SHP77 (cell line): Measurements from ENCODE around the gene SFTPA1.
"Not testable (repeated sequence)": the region's sequence is repeated elsewhere in the genome, so short reads cannot be mapped to it uniquely, and the experiment has no call there.

Experiments
- DNase-seq, 2 experiments: peaks; one replicate each; lab custom pipeline; 2025; lab: John Stamatoyannopoulos, UW

The SFTPA1 gene

DNA sequence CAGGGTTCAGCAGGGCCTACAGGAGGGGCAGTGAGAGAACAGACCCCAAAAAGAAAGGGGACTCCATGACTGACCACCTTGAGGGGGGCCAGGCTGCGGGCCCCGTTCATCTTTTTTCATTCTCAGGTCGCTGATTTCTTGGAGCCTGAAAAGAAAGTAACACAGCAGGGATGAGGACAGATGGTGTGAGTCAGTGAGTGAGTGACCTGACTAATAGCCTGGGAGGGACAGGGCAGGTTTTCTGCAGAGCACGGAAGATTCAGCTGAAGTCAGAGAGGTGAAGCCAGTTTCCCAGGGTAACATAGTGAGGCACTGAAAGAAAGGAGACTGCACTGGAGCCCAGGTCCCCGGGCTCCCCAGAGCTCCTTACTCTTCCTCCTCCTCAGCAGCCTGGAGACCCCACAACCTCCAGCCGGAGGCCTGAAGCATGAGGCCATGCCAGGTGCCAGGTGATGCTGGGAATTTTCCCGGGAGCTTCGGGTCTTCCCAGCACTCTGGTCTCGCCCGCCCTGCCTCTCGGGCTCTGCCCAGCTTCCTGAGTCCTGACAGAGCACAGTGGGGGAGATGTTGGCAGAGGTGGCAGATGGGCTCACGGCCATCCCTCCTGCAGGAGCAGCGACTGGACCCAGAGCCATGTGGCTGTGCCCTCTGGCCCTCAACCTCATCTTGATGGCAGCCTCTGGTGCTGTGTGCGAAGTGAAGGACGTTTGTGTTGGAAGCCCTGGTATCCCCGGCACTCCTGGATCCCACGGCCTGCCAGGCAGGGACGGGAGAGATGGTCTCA lies 646 bp downstream of the SFTPA1 start:
- DNase-seq: not testable (repeated sequence)

DNA sequence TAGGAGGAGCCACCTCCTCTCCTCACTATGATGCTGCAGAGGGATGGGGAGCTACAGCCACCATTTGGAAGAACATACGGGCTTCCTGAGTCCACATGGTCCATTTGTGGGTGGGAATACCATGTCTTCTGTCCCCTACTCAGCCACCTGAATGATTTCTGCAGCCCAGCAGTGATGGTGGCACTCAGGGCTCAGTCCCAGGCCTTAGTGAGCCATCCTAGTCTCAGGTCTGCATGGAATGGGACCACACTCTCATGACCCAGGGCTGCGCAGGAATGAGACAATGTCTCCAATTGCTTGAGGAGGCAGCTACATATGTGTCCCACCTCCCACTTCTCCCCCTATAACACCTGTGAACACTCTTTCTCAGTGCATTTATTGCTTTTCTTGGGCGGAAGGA lies 4.8 kb downstream of the SFTPA1 start:
- DNase-seq: no peak

DNA sequence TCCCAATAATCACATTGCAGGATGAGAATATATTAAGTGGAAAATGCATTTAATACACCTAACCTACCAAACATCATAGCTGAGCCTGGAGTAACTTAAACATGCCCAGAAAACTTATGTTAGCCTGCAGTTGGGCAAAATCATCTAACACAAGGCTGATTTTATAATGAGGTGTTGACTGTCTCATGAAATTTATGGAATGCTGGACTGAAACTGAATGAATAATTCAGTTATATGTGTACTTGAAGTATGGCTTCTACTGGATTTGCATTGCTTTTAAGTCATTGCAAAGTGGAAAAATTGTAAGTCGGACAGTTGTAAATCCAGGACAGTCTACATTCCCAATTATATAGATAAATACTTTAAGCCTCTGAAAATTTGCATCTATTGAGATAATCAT lies 5.4 kb downstream of the SFTPA1 start:
- DNase-seq: no peak

DNA sequence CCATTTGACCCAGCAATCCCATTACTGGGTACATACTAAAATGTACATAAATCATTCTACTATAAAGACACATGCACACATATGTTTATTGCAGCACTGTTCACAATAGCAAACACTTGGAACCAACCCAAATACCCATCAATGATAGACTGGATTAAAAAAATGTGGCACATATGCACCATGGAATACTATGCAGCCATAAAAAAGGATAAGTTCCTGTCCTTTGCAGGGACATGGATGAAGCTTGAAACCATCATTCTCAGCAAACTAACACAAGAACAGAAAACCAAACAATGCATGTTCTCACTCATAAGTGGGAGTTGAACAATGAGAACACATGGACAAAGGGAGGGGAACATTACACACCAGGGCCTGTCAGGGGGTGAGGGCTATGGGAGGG lies 12.9 kb downstream of the SFTPA1 start:
- not testable (repeated sequence) for DNase-seq

DNA sequence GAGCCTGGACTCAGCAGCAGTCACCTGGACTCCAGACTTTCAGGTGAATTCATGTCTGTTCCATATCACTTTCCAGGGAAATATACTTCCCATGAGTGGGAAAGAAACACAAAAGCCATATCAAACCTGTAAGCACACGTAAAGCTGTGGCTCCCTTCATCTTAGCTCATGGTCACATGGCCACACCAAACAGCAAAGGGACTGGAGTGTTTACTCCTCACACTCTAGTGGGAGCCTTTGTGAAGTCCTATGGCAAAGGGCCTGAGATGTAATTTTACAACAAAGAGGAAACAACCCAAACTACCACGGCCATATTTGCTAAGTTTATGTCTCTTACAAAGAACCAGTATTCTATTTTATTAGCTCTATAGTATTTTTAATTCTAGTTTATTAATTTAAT lies 16.3 kb downstream of the SFTPA1 start:
- no peak for DNase-seq

DNA sequence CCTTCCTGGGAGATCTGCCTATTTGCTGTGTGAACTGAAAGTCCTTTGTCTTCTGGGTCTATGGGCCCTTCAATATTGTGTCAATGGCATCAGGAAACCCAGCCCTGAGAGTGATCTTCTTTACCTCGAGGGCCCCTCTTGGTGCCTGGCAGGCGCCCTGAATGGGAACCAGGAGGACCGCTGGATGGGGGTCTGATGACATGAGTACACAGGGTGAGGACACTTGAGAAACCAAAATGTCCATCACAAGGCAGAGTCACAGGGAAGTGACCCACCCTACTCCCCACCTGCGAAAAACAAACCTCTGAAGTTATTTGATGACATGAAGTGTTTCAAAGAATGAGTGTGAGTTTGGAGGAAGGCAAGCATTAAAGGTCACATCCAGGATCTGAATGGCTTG lies 17.3 kb downstream of the SFTPA1 start:
- DNase-seq: no peak

DNA sequence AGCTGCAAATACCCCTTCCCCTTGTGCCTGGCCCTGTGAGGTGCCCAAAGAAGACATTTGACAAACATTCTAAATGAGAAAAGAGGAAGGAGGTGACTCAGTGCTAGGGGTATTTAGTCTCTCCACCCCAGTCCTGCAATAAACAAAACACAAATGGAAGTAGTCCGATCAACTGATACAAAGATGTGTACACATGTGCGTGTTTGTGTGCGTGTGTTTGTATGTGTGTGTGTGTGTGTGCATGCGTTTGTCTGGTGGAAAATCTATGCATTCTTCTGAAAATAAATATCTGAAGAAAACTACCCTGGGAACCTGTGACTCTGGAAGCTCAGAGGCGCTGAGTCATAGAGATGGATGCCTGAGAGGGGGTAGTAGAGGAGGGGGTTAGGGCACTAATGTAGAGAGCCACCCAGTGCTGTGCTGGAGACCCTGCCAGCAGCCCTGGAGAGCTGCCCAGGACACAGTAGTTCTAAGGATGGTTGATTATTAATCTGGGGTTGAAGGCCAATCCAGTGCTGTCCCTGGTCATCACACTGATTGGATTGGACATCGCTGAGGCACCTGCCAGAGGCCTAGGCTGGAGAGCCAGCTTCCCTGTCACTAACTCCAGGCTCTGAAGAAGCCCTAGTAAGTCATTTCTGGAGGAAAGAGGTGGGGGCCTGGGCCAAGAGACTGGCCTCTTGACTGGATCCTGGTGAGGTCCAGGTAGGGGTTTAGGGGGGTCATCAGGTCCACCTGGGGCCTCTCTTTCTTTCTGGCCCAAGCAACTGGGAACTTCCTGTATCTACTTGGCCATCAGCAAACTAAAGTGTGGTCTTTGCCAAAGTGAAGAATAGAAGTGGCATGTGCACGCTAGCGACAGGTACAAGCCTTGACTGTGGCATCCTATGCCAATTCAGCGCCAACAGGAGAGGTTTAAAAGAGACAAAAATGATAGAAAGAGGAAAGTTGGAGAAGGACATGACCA lies 18.5 kb downstream of the SFTPA1 start:
- DNase-seq: no peak

DNA sequence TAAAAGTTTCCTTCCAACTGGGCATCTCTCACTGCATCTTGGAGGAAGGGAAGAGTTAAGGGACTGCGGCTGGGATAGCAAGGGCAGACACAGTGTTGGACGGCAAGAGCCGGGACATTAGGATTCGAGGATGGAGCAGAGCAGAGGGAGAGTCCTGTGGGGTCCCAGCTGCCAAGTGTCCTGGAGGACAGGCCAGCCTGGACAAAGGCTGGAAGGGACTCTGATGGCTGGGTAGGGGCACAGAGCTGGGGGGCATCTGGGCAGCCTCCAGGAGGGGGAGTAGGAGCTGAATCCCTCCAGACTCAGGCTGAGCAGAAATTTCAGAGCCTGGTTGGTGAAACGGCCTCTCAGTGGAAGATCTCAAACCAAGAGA lies 19.2 kb downstream of the SFTPA1 start:
- DNase-seq: no peak

DNA sequence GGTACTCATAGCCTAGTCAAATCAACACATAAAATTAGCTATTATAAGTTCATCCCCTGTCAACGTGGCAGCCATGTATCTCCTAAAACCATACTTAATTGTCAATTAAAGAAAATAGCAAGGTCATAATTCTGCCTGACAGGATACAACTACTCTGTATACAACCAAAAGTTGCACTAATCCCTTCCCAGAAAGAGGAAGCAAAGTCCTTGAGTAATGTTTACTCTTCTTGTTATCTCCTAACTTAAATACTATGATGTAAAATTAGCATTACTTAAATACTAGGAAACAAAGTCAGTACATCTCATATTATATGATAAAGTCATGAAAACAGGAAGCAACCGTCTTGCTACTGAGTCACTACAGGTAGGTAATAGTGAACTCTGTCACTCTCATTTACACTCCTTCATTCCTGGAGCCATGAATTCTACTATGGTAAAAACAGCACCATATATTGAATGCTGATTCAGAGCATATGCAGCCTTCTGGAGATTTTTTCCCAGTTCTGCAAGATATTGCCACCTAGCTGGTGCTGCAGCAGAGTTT lies 26.0 kb downstream of the SFTPA1 start:
- DNase-seq: not testable (repeated sequence)

DNA sequence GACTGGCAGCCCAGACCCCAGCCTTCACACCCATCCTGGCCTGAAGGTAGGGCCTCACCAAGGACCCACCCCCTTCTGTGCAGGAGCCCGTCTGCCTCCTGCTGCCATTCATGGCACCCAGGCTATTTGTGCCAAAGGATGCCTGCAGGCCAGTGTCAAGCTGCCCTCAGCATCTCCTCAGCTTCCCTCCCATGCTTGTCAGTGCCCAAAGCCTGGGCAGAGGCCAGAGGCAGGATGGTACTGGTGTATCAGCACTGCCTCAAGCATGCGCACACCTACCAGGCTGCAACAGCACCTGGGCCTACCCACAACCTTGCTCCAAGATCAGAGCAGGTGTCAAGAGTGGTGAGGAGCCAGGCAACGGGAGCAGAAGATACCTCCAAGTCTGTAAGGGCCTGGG lies 27.6 kb downstream of the SFTPA1 start:
- DNase-seq: no peak

DNA sequence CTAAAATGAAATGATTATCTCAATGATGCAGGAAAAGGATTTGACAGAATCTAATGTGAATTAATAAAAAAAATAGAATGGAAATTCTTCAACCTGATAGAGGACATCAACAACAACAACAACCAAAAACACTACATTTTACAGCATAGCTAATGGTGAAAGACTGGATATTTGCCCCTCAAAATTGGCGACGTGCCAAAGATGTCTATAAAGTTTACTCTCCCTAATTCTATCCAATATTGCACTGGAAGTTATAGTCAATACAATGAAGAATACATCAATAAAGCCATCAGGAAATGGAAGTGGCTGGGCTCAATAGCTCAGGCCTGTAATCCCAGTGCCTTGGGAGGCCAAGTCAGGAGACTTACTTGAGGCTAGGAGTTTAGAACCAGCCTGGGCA lies 42.0 kb downstream of the SFTPA1 start:
- not testable (repeated sequence) for DNase-seq

DNA sequence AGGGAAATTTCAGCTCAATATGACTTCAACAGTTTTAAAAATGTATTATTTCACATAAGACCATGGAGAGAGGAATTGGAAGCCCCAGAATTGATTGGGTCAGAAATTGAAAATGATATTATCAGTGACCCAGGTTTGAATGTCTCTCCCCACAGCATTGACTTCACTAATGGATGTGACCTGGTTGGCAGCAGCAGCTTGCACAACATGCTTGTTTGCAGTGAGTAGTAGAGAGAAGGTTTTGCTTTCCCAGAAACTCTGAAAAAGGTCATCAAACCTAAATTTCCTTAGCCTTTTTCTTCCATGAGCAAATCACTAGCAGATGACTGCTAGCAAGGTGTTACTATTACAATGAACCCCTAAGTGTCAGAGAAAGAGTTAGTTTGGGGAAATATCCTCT lies 52.5 kb downstream of the SFTPA1 start:
- not testable (repeated sequence) for DNase-seq

DNA sequence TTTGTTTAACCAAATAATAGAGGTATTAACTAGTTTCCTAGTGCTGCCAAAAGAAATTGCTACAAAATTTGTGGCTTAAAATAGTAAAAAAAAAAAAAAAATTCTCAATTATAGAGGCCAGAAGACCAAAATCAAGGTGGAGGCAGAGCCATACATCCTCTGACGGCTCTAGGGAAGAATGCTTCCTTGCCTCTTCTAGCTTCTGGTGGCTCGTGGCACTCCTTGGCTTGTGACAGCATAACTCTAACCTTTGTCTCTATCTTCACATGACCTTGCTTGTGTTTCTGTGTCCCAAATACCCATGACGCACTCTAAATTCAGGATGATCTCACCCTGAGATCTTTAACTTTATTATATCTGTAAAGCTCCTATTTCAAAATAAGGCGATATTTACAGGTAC lies 53.9 kb downstream of the SFTPA1 start:
- DNase-seq: not testable (repeated sequence)
